GM21526 (cell line): ENCODE data around the gene DRC7.

Experiments used
- ATAC-seq: cut with Tn5 transposase; IDR thresholded peaks from one replicate; pipeline ENCODE4 v1.9.1; 2021; ENCODE audit warnings: moderate library complexity; ENCODE audit not compliant: unreplicated experiment, low FRiP score

Gene DRC7

GRCh38 chr16:57672824-57673223 lies 21.8 kb upstream of the DRC7 start:
- no peak for ATAC-seq

GRCh38 chr16:57675741-57676551 lies 18.7 kb upstream of the DRC7 start:
- no peak for ATAC-seq

GRCh38 chr16:57676553-57677085 lies 18.0 kb upstream of the DRC7 start:
- no peak for ATAC-seq

- ATAC-seq: no peak
Measured at GRCh38 chr16:57677622-57678369, 16.8 kb upstream of the DRC7 start.

GRCh38 chr16:57679016-57679415 lies 15.6 kb upstream of the DRC7 start:
- no peak for ATAC-seq

GRCh38 chr16:57679767-57680482 lies 14.7 kb upstream of the DRC7 start:
- no peak for ATAC-seq

- ATAC-seq: no peak
Measured at GRCh38 chr16:57680842-57681375, 13.7 kb upstream of the DRC7 start.

GRCh38 chr16:57681950-57682728 lies 12.5 kb upstream of the DRC7 start:
- no peak for ATAC-seq

GRCh38 chr16:57682809-57683635 lies 11.6 kb upstream of the DRC7 start:
- ATAC-seq: no peak

- no peak for ATAC-seq
Measured at GRCh38 chr16:57683636-57684545, 10.7 kb upstream of the DRC7 start.

GRCh38 chr16:57684626-57685358 lies 9.8 kb upstream of the DRC7 start:
- ATAC-seq: no peak

GRCh38 chr16:57685633-57686032 lies 9.0 kb upstream of the DRC7 start:
- no peak for ATAC-seq

- ATAC-seq: no peak
Measured at GRCh38 chr16:57686577-57686976, 8.0 kb upstream of the DRC7 start.

GRCh38 chr16:57687363-57687929 lies 7.2 kb upstream of the DRC7 start:
- no peak for ATAC-seq

GRCh38 chr16:57688487-57688986 lies 6.1 kb upstream of the DRC7 start:
- no peak for ATAC-seq

- ATAC-seq: no peak
Measured at GRCh38 chr16:57688987-57689761, 5.4 kb upstream of the DRC7 start.
